ENCODE results near the gene OSBP. TPM values are rescaled to one million over a fixed set of nuclear protein-coding genes. Genes with fewer than 3 reads are reported as not detected.
A peak's percentile ranks its signal among the peaks of the same experiment; 100 is the strongest.

OSBP gene
- total RNA-seq, 1 experiment from 2014 or later: 36.3 TPM

DNA sequence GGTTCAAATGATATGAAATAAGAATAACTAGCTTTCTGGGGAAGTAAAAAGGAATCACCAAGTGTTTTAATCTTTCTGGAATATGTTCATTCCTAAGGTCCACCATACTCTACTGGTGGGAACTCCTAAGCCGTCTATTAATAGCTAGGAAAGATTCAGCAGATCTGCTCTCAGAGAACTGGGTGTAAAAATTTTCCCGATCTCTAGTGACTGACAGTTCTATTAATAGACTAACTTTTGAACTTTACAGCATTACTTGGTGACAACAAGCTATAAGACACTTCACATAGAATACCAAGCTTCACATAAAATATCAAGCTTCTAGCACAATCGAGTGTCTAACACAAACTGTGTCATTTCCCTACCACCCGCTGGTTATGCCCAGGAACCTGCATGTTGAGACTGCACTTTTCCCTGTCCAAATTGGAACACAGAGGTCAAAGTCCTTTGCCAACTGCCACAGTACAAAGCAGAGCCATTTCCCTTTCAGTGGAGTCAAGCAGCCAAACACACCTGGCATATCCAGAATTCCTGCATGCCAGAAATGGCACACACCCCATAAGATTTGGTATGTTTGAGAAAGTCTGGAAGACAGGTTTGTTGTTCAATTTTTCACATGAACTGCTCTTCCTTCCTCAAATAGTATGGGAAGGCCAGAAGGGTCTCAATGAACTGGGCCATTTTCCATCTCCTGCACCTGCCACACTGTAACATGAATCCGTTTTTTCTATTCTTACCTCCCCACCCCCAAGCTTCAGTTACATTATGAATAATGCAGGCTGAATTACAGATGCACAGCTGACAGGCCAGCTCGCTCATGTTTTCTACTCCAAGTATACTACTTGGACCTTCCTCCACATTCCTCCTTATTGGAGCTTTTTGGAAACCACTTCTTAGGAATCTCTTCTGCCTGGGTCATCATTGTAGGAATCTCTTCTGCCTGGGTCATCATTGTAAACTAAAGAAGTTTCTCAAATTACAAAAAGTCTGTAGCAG is 3.7 kb downstream of the OSBP start:
- BruUV-seq (replicated peaks): no TSS peak
- H2AFZ ChIP-seq (ENCODE audit: low read length): no peak overlapping the region
- H3K9me2 ChIP-seq (replicated peaks; ENCODE audit: low read length): no peaks in the 10 kb centered on the region
- no peaks in the 10 kb centered on the region for H3F3A ChIP-seq (ENCODE audit: low read length, unreplicated experiment)
- peaks cover 53% of the 10 kb centered on the region for H3K79me2 ChIP-seq (ENCODE audit: low read length)
- ChIA-PET POLR2A (ENCODE audit: unreplicated experiment) (no interaction called here), CTCF (no interaction called here)
- TF ChIP-seq EZH2 (IDR thresholded peaks at IDR 0.05; ENCODE audit: low read length, unreplicated experiment) (no peak), CTCF (conservative IDR thresholded peaks at IDR 0.05; ENCODE audit: low read depth, low read length) (no peak), EZH2phosphoT487 (IDR thresholded peaks at IDR 0.05; ENCODE audit: borderline replicate concordance, low read length) (no peak)
- intact Hi-C loops (cut with micrococcal nuclease): no loop called here
- DNase-seq: peak; percentile 34
- ATAC-seq: no peak
- H3K9ac ChIP-seq (ENCODE audit: low read length): no peak overlapping the region
- H4K20me1 ChIP-seq (ENCODE audit: low read length): peaks cover 33% of the 10 kb centered on the region
- H3K4me3 ChIP-seq (ENCODE audit: low read length): no peak overlapping the region
- H3K36me3 ChIP-seq (ENCODE audit: low read depth, low read length): peaks cover 40% of the 10 kb centered on the region
- no peaks in the 10 kb centered on the region for H3K27me3 ChIP-seq (ENCODE audit: low read length)
- peaks cover 36% of the 10 kb centered on the region for H3K4me1 ChIP-seq (ENCODE audit: insufficient read depth, low read length)
- no peaks in the 10 kb centered on the region for H3K9me3 ChIP-seq (ENCODE audit: low read length)
- no peak overlapping the region for H3K27ac ChIP-seq (ENCODE audit: low read length)
- peak overlapping the region; percentile 100 for H3K4me2 ChIP-seq (ENCODE audit: low read length)

- Histone ChIP-seq H3K9ac (ENCODE audit: low read length) (no peak overlapping the region), H3F3A (ENCODE audit: low read length, unreplicated experiment) (no peaks in the 10 kb centered on the region), H3K9me3 (ENCODE audit: low read length) (no peaks in the 10 kb centered on the region), H3K36me3 (ENCODE audit: low read depth, low read length) (peaks cover 54% of the 10 kb centered on the region), H3K4me1 (ENCODE audit: insufficient read depth, low read length) (peaks cover 31% of the 10 kb centered on the region), H3K27ac (ENCODE audit: low read length) (no peak overlapping the region), H4K20me1 (ENCODE audit: low read length) (peaks cover 33% of the 10 kb centered on the region), H3K79me2 (ENCODE audit: low read length) (peaks cover 68% of the 10 kb centered on the region), H3K4me2 (ENCODE audit: low read length) (no peak overlapping the region), H2AFZ (ENCODE audit: low read length) (no peak overlapping the region), H3K9me2 (replicated peaks; ENCODE audit: low read length) (no peaks in the 10 kb centered on the region), H3K4me3 (ENCODE audit: low read length) (no peak overlapping the region), H3K27me3 (ENCODE audit: low read length) (no peaks in the 10 kb centered on the region)
- no peak for TF ChIP-seq CTCF (conservative IDR thresholded peaks at IDR 0.05; ENCODE audit: low read depth, low read length)
- no peak for TF ChIP-seq EZH2phosphoT487 (IDR thresholded peaks at IDR 0.05; ENCODE audit: borderline replicate concordance, low read length)
- no peak for TF ChIP-seq EZH2 (IDR thresholded peaks at IDR 0.05; ENCODE audit: low read length, unreplicated experiment)
- BruUV-seq (replicated peaks): no TSS peak
- ATAC-seq (no peak), DNase-seq (no peak)
- intact Hi-C loops (cut with micrococcal nuclease): no loop called here
- POLR2A ChIA-PET (ENCODE audit: unreplicated experiment): no interaction called here
- CTCF ChIA-PET: no interaction called here
Measured at GRCh38 chr11:59610289-59610688, 5.3 kb downstream of the OSBP start.
